GM21529 (cell line): ENCODE results near the gene PRKCE.
"Not testable (repeated sequence)": the region's sequence is repeated elsewhere in the genome, so short reads cannot be mapped to it uniquely, and the experiment has no call there.

ENCODE experiments used
- ATAC-seq: cut with Tn5 transposase; IDR thresholded peaks from one replicate; pipeline ENCODE4 v1.9.1; 2021; ENCODE audit not compliant: unreplicated experiment

PRKCE gene

GRCh38 chr2:46196871-46197462 lies 545.5 kb downstream of the PRKCE start:
- no peak for ATAC-seq

- ATAC-seq, result no peak
These were observed 546.2 kb downstream of the PRKCE start for GRCh38 chr2:46197672-46198071.

- ATAC-seq, result no peak
These were observed 546.8 kb downstream of the PRKCE start for GRCh38 chr2:46198164-46198883.

GRCh38 chr2:46198966-46199365 lies 547.5 kb downstream of the PRKCE start:
- ATAC-seq, result no peak

- no peak for ATAC-seq
These were observed 548.7 kb downstream of the PRKCE start for GRCh38 chr2:46200100-46200690.

GRCh38 chr2:46200861-46201605 lies 549.6 kb downstream of the PRKCE start:
- ATAC-seq, result no peak

- no peak for ATAC-seq
These were observed 551.0 kb downstream of the PRKCE start for GRCh38 chr2:46202453-46202852.

GRCh38 chr2:46202987-46203386 lies 551.5 kb downstream of the PRKCE start:
- ATAC-seq, result no peak

- ATAC-seq, result not testable (repeated sequence)
These were observed 552.2 kb downstream of the PRKCE start for GRCh38 chr2:46203636-46204035.

- ATAC-seq, result no peak
These were observed 556.1 kb downstream of the PRKCE start for GRCh38 chr2:46207591-46207990.

GRCh38 chr2:46208766-46209165 lies 557.3 kb downstream of the PRKCE start:
- no peak for ATAC-seq

- ATAC-seq, result no peak
These were observed 558.6 kb downstream of the PRKCE start for GRCh38 chr2:46210063-46210462.

- ATAC-seq, result no peak
These were observed 560.0 kb downstream of the PRKCE start for GRCh38 chr2:46211461-46211860.

- no peak for ATAC-seq
These were observed 562.4 kb downstream of the PRKCE start for GRCh38 chr2:46213906-46214305.

- no peak for ATAC-seq
These were observed 564.7 kb downstream of the PRKCE start for GRCh38 chr2:46216213-46216612.

- not testable (repeated sequence) for ATAC-seq
These were observed 572.0 kb downstream of the PRKCE start for GRCh38 chr2:46223514-46223913.

GRCh38 chr2:46225150-46225625 lies 573.7 kb downstream of the PRKCE start:
- ATAC-seq, result no peak

- no peak for ATAC-seq
These were observed 574.3 kb downstream of the PRKCE start for GRCh38 chr2:46225730-46226129.

- no peak for ATAC-seq
These were observed 575.1 kb downstream of the PRKCE start for GRCh38 chr2:46226620-46227019.

- ATAC-seq, result no peak
These were observed 575.5 kb downstream of the PRKCE start for GRCh38 chr2:46227022-46227421.

GRCh38 chr2:46227674-46228289 lies 576.3 kb downstream of the PRKCE start:
- ATAC-seq, result no peak
